ENCODE data around the gene CCND3.

- TF ChIP-seq CTCF (conservative IDR thresholded peaks at IDR 0.05; ENCODE audit: low read depth in 2 of 2) (no peak), POLR2AphosphoS5 (IDR thresholded peaks at IDR 0.05; ENCODE audit: low read depth) (no peak)
Measured at GRCh38 chr6:41909727-41910126, 31.9 kb downstream of the CCND3 start.
